K562 (cell line): ENCODE results near the gene YES1. TPM values are rescaled to one million over a fixed set of nuclear protein-coding genes. Genes with fewer than 3 reads are reported as not detected.

ENCODE experiments used
- CBX3 ChIP-seq, 2 experiments: IDR thresholded peaks; 1 replicate in 1 of 2; 2 replicates in 1 of 2; pipeline ENCODE4 v1.6.1; 2012; ENCODE audit warnings: inconsistent platforms in 2 of 2, low read length in 2 of 2, borderline replicate concordance in 1 of 2, control low read depth in 1 of 2
- CREB5 ChIP-seq: fragments of 250-450 bp; sonication (Bioruptor Pico); IDR thresholded peaks from 2 replicates; pipeline ENCODE4 v1.5.0; 2020; ENCODE audit warnings: mild to moderate bottlenecking
- JUNB ChIP-seq: fragments of 450-650 bp; formaldehyde crosslinking; conservative IDR thresholded peaks from 2 replicates; pipeline ENCODE4 v1.4.0; 2020; ENCODE audit warnings: mild to moderate bottlenecking
- KAT2B ChIP-seq: IDR thresholded peaks from one replicate; pipeline ENCODE4 v1.6.1; 2012; ENCODE audit warnings: low read depth, mild to moderate bottlenecking, control low read depth, inconsistent platforms, low read length, moderate library complexity
- KDM2B ChIP-seq: fragments of 250-450 bp; sonication (Bioruptor Pico); IDR thresholded peaks from 2 replicates; pipeline ENCODE4 v1.8.0; 2021; ENCODE audit warnings: mild to moderate bottlenecking, moderate library complexity
- LEF1 ChIP-seq: fragments of 450-650 bp; IDR thresholded peaks from 2 replicates; pipeline ENCODE4 v1.6.1; 2016; ENCODE audit warnings: mild to moderate bottlenecking
- SMARCA4 ChIP-seq: fragments of 450-650 bp; IDR thresholded peaks from 2 replicates; pipeline ENCODE4 v1.6.1; 2016
- STAT5A ChIP-seq: IDR thresholded peaks from 2 replicates; pipeline ENCODE4 v1.6.1; 2012; ENCODE audit warnings: low read length, inconsistent platforms, borderline replicate concordance
- TFAP4 ChIP-seq: sonication (generic); formaldehyde crosslinking; IDR thresholded peaks from 2 replicates; pipeline ENCODE4 v1.8.0; 2022; ENCODE audit warnings: missing genetic modification reagents, mild to moderate bottlenecking, moderate library complexity, borderline replicate concordance
- YY1 ChIP-seq, 3 experiments: IDR thresholded peaks; 2 replicates each; pipeline ENCODE4 v1.6.1; 2011; ENCODE audit warnings: low read length in 2 of 3, mild to moderate bottlenecking in 2 of 3, moderate library complexity in 2 of 3, borderline replicate concordance in 1 of 3, control low read depth in 1 of 3, low read depth in 1 of 3; ENCODE audit not compliant: insufficient read depth in 3 of 3, insufficient replicate concordance in 2 of 3, control insufficient read depth in 1 of 3, insufficient read length in 1 of 3; ENCODE audit errors: extremely low read depth in 1 of 3
- ZNF12 ChIP-seq: sonication (generic); formaldehyde crosslinking; IDR thresholded peaks from 2 replicates; pipeline ENCODE4 v1.4.0; 2020; ENCODE audit warnings: mild to moderate bottlenecking, missing genetic modification reagents
- ZNF143 ChIP-seq: sonication (generic); formaldehyde crosslinking; IDR thresholded peaks from 2 replicates; pipeline ENCODE4 v1.9.0; 2022; ENCODE audit warnings: mild to moderate bottlenecking, missing genetic modification reagents
- polyA plus RNA-seq, 8 experiments: library from polyadenylated mRNA; depleted of rRNA in 4 of 8; stranded (reverse) in 5 of 8; unstranded in 3 of 8; fragments of >200 nt; fragmentation: Nextera tagmentation in 2 of 8; fragmentation: Illumina TruSeq in 1 of 8; extraction: Ambion mirVana in 2 of 8; extraction: Trizol in 1 of 8; gene quantifications; 2 replicates each; pipeline versions ENCODE4 v1.2.1 to v1.2.3, GENCODE V29; 2011 to 2014; ENCODE audit warnings: inconsistent platforms in 1 of 8, missing spikeins in 1 of 8
- total RNA-seq, 7 experiments: library from RNA; depleted of rRNA in 6 of 7; stranded (reverse); fragments of >200 nt in 6 of 7; fragmentation: Illumina TruSeq in 2 of 7; extraction: Trizol in 2 of 7; gene quantifications; 2 replicates each; pipeline versions ENCODE4 v1.2.1 to v1.2.3, GENCODE V29; 2011 to 2021; ENCODE audit warnings: low replicate concordance in 1 of 7
- TF ChIP-seq, protein P1 (sequence below): fragments of 250-450 bp; sonication (Bioruptor Pico); IDR thresholded peaks from 2 replicates; pipeline ENCODE4 v1.4.0; 2020; ENCODE audit warnings: mild to moderate bottlenecking
- TF ChIP-seq, protein P2 (sequence below): sonication (generic); formaldehyde crosslinking; IDR thresholded peaks from 2 replicates; pipeline ENCODE4 v1.8.0; 2022; ENCODE audit warnings: mild to moderate bottlenecking, missing genetic modification reagents
- TF ChIP-seq, protein P3 (sequence below): fragments of 250-450 bp; sonication (Bioruptor Pico); IDR thresholded peaks from 2 replicates; pipeline ENCODE4 v1.8.0; 2022; ENCODE audit warnings: moderate library complexity, mild to moderate bottlenecking, inconsistent platforms

YES1 gene
- total and polyA plus RNA-seq, 9 of the 15 experiments (the other 6 are each of a cell fraction or from before 2014, with no cell fraction given) = 37.2 to 115 (median 77.7) TPM

DNA sequence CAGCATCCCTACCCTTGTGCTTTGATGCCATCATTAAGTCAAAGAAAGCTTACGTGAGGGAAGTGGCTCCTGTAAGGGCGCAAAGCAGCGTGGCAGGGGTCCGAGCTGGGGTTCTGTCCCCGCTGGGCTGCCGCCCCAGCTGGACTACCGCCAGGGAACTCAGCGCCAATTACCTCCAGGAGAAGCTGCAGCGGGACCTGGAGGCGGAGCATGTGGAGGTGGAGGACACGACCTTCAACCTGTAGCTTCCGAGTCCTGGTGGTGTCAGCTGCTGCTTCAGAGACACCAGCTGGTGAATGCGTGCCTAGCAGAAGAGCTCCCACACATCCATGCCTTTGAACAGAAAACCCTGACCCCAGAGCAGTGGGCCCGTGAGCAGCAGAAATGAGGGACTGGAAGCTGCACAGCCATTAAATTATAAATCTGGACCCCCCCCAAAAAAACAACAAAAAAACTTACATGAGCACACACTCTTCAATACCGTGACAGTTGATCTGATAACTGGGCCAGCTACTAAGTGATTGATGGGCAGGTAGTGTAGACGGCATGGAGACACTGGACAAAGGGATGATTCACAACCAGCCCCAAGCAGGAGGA lies 20.1 kb upstream of the YES1 start (continued):
- TF ChIP-seq YY1 (IDR thresholded peaks at IDR 0.05; ENCODE audit: borderline replicate concordance in 1 of 3, control insufficient read depth in 1 of 3, extremely low read depth in 1 of 3, insufficient read depth in 3 of 3, insufficient read length in 1 of 3, insufficient replicate concordance in 2 of 3, low read depth in 1 of 3, low read length in 2 of 3) (no peak), STAT5A (no peak), TFAP4 (CRISPR knock-in tag) (peak; percentile 100), ZNF143 (CRISPR knock-in tag) (no peak), CREB5 (CRISPR knock-in tag) (no peak), ZNF12 (CRISPR knock-in tag) (no peak), KDM2B (CRISPR knock-in tag) (no peak), LEF1 (peak; percentile 64), SMARCA4 (peak; percentile 78), KAT2B (no peak), JUNB (CRISPR knock-in tag) (no peak), CBX3 (IDR thresholded peaks at IDR 0.05; ENCODE audit: borderline replicate concordance in 1 of 2, low read length in 2 of 2) (peak in 1 of 2 experiments; percentile 70; a peak in 1 of 3 replicates)
- TF ChIP-seq, protein P1, sequence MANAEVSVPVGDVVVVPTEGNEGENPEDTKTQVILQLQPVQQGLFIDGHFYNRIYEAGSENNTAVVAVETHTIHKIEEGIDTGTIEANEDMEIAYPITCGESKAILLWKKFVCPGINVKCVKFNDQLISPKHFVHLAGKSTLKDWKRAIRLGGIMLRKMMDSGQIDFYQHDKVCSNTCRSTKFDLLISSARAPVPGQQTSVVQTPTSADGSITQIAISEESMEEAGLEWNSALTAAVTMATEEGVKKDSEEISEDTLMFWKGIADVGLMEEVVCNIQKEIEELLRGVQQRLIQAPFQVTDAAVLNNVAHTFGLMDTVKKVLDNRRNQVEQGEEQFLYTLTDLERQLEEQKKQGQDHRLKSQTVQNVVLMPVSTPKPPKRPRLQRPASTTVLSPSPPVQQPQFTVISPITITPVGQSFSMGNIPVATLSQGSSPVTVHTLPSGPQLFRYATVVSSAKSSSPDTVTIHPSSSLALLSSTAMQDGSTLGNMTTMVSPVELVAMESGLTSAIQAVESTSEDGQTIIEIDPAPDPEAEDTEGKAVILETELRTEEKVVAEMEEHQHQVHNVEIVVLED (CRISPR knock-in tag) = no peak
- TF ChIP-seq, protein P2, sequence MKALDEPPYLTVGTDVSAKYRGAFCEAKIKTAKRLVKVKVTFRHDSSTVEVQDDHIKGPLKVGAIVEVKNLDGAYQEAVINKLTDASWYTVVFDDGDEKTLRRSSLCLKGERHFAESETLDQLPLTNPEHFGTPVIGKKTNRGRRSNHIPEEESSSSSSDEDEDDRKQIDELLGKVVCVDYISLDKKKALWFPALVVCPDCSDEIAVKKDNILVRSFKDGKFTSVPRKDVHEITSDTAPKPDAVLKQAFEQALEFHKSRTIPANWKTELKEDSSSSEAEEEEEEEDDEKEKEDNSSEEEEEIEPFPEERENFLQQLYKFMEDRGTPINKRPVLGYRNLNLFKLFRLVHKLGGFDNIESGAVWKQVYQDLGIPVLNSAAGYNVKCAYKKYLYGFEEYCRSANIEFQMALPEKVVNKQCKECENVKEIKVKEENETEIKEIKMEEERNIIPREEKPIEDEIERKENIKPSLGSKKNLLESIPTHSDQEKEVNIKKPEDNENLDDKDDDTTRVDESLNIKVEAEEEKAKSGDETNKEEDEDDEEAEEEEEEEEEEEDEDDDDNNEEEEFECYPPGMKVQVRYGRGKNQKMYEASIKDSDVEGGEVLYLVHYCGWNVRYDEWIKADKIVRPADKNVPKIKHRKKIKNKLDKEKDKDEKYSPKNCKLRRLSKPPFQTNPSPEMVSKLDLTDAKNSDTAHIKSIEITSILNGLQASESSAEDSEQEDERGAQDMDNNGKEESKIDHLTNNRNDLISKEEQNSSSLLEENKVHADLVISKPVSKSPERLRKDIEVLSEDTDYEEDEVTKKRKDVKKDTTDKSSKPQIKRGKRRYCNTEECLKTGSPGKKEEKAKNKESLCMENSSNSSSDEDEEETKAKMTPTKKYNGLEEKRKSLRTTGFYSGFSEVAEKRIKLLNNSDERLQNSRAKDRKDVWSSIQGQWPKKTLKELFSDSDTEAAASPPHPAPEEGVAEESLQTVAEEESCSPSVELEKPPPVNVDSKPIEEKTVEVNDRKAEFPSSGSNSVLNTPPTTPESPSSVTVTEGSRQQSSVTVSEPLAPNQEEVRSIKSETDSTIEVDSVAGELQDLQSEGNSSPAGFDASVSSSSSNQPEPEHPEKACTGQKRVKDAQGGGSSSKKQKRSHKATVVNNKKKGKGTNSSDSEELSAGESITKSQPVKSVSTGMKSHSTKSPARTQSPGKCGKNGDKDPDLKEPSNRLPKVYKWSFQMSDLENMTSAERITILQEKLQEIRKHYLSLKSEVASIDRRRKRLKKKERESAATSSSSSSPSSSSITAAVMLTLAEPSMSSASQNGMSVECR (CRISPR knock-in tag) = peak; percentile 71
- TF ChIP-seq, protein P3, sequence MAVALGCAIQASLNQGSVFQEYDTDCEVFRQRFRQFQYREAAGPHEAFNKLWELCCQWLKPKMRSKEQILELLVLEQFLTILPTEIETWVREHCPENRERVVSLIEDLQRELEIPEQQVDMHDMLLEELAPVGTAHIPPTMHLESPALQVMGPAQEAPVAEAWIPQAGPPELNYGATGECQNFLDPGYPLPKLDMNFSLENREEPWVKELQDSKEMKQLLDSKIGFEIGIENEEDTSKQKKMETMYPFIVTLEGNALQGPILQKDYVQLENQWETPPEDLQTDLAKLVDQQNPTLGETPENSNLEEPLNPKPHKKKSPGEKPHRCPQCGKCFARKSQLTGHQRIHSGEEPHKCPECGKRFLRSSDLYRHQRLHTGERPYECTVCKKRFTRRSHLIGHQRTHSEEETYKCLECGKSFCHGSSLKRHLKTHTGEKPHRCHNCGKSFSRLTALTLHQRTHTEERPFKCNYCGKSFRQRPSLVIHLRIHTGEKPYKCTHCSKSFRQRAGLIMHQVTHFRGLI = no peak
